ENCODE measurements around the gene FBXO34. TPM values are rescaled to one million over a fixed set of nuclear protein-coding genes. Genes with fewer than 3 reads are reported as not detected.

FBXO34 gene
- total RNA-seq, 2 experiments from 2014 or later = 26.3 to 28.8 TPM

DNA sequence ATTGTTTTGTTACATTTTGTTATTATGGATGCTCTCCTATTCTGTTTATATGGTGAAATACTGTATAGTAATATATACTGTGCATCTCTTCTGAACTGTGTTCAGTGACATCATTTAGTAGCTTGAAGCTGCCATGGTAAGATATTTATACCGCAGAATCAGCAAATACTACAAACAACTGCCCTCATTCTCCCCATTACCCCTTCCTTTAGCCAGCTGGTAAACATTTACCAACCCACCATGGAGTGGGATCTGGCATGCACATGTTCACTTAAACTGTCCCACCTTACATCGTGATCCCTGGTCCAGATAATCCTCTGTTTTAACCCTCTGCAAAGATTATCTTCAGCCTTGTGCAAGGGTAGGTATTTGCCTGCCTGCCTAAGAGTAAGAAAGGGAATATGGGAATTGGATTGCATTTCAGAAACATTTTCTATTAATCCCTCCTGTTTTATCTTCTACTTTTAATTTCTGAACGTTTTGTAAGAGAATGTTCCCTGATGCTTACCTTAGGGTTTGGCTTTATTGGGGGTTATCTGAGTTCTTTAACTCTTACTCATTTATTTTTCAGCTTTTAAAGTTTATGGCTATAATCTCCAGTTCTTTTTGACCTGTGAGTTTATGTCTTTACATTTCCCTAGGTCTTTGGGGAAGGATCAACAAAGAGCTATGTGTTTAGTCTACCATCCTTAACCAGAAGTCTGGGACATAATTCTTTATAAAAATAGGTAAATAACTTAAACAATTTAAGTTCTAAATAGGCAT is 46.5 kb downstream of the FBXO34 start:
- Histone ChIP-seq H3K9me3 (ENCODE audit: low read length) (peaks cover 30% of the 10 kb centered on the region), H3K4me3 (ENCODE audit: low read depth, low read length, poor library complexity, severe bottlenecking) (no peak overlapping the region), H3K27ac (ENCODE audit: low read depth, low read length, poor library complexity, severe bottlenecking) (no peak overlapping the region), H3K4me1 (ENCODE audit: insufficient read depth, low read length, poor library complexity, severe bottlenecking) (no peaks in the 10 kb centered on the region), H3K4me2 (ENCODE audit: low read length) (no peak overlapping the region), H3K9me2 (ENCODE audit: insufficient read depth, low read length) (no peaks in the 10 kb centered on the region), H3K36me3 (ENCODE audit: insufficient read depth, low read length) (peaks cover 62% of the 10 kb centered on the region), H3K79me2 (ENCODE audit: insufficient read depth, low read depth, low read length) (no peaks in the 10 kb centered on the region), H2AFZ (ENCODE audit: low read length) (no peak overlapping the region), H4K20me1 (ENCODE audit: insufficient read depth, low read length) (no peaks in the 10 kb centered on the region)
- DNase-seq (ENCODE audit: low spot score) = no peak
- no peak for TF ChIP-seq EZH2phosphoT487 (IDR thresholded peaks at IDR 0.05; ENCODE audit: borderline replicate concordance, low read depth, low read length)
- TF ChIP-seq, protein P1, sequence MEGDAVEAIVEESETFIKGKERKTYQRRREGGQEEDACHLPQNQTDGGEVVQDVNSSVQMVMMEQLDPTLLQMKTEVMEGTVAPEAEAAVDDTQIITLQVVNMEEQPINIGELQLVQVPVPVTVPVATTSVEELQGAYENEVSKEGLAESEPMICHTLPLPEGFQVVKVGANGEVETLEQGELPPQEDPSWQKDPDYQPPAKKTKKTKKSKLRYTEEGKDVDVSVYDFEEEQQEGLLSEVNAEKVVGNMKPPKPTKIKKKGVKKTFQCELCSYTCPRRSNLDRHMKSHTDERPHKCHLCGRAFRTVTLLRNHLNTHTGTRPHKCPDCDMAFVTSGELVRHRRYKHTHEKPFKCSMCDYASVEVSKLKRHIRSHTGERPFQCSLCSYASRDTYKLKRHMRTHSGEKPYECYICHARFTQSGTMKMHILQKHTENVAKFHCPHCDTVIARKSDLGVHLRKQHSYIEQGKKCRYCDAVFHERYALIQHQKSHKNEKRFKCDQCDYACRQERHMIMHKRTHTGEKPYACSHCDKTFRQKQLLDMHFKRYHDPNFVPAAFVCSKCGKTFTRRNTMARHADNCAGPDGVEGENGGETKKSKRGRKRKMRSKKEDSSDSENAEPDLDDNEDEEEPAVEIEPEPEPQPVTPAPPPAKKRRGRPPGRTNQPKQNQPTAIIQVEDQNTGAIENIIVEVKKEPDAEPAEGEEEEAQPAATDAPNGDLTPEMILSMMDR (conservative IDR thresholded peaks at IDR 0.05; ENCODE audit: low read length) = no peak
- CTCF ChIA-PET (ENCODE audit: unreplicated experiment) = no interaction called here
- BruUV-seq (replicated peaks) = no TSS peak
- intact Hi-C loops (cut with micrococcal nuclease; ENCODE audit: unreplicated experiment) = no loop called here
- POLR2A ChIA-PET = interaction anchor here (0.6 to 3.4 kb wide), 5 partner anchors 9 to 118 kb away, joined by 3 to 12 read pairs (median 3); no protein-coding TSS in a partner anchor

DNA sequence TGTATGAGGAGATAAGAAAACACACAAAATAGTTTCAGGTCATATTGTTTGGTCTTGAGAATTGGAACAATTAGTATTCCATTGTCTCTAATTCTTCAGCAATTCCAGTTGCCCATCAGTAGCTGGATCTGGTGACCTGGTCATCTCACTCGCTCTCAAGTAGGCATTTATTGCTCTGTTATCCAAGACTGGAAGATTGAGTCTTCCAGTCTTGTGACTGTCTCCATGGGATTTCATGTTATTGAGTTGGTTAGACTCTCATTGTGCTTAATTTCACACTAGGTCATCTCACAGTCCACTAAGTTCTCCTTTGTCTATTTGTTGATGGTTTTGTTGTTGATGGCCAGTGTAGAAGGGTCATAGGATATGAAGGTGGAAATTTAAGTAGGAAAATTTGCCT is 47.5 kb downstream of the FBXO34 start:
- no peaks in the 10 kb centered on the region for H3K9me2 ChIP-seq (ENCODE audit: insufficient read depth, low read length)
- H4K20me1 ChIP-seq (ENCODE audit: insufficient read depth, low read length) = no peaks in the 10 kb centered on the region
- no peak for DNase-seq (ENCODE audit: low spot score)
- H3K36me3 ChIP-seq (ENCODE audit: insufficient read depth, low read length) = peaks cover 52% of the 10 kb centered on the region
- H3K27ac ChIP-seq (ENCODE audit: low read depth, low read length, poor library complexity, severe bottlenecking) = no peak overlapping the region
- TF ChIP-seq, protein P1 (conservative IDR thresholded peaks at IDR 0.05; ENCODE audit: low read length) = no peak
- no peak for TF ChIP-seq EZH2phosphoT487 (IDR thresholded peaks at IDR 0.05; ENCODE audit: borderline replicate concordance, low read depth, low read length)
- H3K4me2 ChIP-seq (ENCODE audit: low read length) = no peak overlapping the region
- ChIA-PET POLR2A (interaction anchor here (0.6 to 3.4 kb wide), 3 partner anchors 14 to 264 kb away, joined by 3 to 12 read pairs (median 5); no protein-coding TSS in a partner anchor), CTCF (ENCODE audit: unreplicated experiment) (no interaction called here)
- BruUV-seq (replicated peaks) = TSS peak; percentile 19
- H2AFZ ChIP-seq (ENCODE audit: low read length) = no peak overlapping the region
- no peaks in the 10 kb centered on the region for H3K79me2 ChIP-seq (ENCODE audit: insufficient read depth, low read depth, low read length)
- peaks cover 21% of the 10 kb centered on the region for H3K9me3 ChIP-seq (ENCODE audit: low read length)
- H3K4me3 ChIP-seq (ENCODE audit: low read depth, low read length, poor library complexity, severe bottlenecking) = no peak overlapping the region
- H3K4me1 ChIP-seq (ENCODE audit: insufficient read depth, low read length, poor library complexity, severe bottlenecking) = no peaks in the 10 kb centered on the region
- intact Hi-C loops (cut with micrococcal nuclease; ENCODE audit: unreplicated experiment) = no loop called here

DNA sequence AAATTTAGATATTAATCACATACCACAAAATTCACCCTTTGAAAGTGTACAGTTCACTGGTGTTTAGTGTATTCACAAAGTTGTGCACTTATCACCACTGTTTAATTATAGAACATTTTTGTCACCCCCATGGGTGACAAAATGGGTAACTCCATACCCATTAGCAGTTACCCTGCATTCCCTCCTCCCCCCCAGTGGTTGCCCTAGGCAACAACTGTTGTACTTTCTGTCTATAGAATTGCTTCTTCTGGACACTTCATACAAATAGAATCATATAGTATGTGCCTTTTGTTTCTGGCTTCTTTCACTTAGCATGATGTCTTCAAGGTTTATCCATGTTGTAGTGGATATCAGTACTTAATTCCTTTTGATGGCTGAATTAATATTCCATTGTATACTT is 52.7 kb downstream of the FBXO34 start:
- Histone ChIP-seq H3K36me3 (ENCODE audit: insufficient read depth, low read length) (peaks cover 11% of the 10 kb centered on the region; the same call in 1 of the 2 replicates), H3K4me3 (ENCODE audit: low read depth, low read length, poor library complexity, severe bottlenecking) (no peak overlapping the region), H4K20me1 (ENCODE audit: insufficient read depth, low read length) (peaks cover 6% of the 10 kb centered on the region; the same call in 1 of the 2 replicates), H3K4me1 (ENCODE audit: insufficient read depth, low read length, poor library complexity, severe bottlenecking) (peaks cover 15% of the 10 kb centered on the region), H3K4me2 (ENCODE audit: low read length) (no peak overlapping the region), H3K79me2 (ENCODE audit: insufficient read depth, low read depth, low read length) (no peaks in the 10 kb centered on the region), H3K9me3 (ENCODE audit: low read length) (no peaks in the 10 kb centered on the region), H3K9me2 (ENCODE audit: insufficient read depth, low read length) (no peaks in the 10 kb centered on the region), H3K27ac (ENCODE audit: low read depth, low read length, poor library complexity, severe bottlenecking) (no peak overlapping the region), H2AFZ (ENCODE audit: low read length) (no peak overlapping the region)
- ChIA-PET CTCF (ENCODE audit: unreplicated experiment) (no interaction called here), POLR2A (interaction anchor here (0.5 to 0.9 kb wide), 2 partner anchors 19 to 112 kb away, joined by 3 read pairs; no protein-coding TSS in a partner anchor)
- no TSS peak for BruUV-seq (replicated peaks)
- intact Hi-C loops (cut with micrococcal nuclease; ENCODE audit: unreplicated experiment) = no loop called here
- DNase-seq (ENCODE audit: low spot score) = no peak
- TF ChIP-seq, protein P1 (conservative IDR thresholded peaks at IDR 0.05; ENCODE audit: low read length) = no peak
- no peak for TF ChIP-seq EZH2phosphoT487 (IDR thresholded peaks at IDR 0.05; ENCODE audit: borderline replicate concordance, low read depth, low read length)
